Stimulated activated CD8-positive, alpha-beta memory T cell treated with anti-CD3 and anti-CD28 coated beads, Interleukin-12 subunit alpha, Interleukin-12 subunit beta, amount 100 ng/mL, for 24 hours (primary cell): Measurements from ENCODE around the gene GJC1.
"Not testable (repeated sequence)": the region's sequence is repeated elsewhere in the genome, so short reads cannot be mapped to it uniquely, and the experiment has no call there.

ENCODE experiments used
- DNase-seq: peaks from one replicate; pipeline ENCODE4 v3.0.0-alpha.2; 2020; ENCODE audit errors: extremely low read depth

GJC1 gene

GRCh38 chr17:44760474-44761308, 69.4 kb downstream of the GJC1 start:
- no peak for DNase-seq

GRCh38 chr17:44759916-44760243, 70.2 kb downstream of the GJC1 start:
- no peak for DNase-seq

GRCh38 chr17:44759086-44759915, 70.8 kb downstream of the GJC1 start:
- DNase-seq, result no peak

DNA sequence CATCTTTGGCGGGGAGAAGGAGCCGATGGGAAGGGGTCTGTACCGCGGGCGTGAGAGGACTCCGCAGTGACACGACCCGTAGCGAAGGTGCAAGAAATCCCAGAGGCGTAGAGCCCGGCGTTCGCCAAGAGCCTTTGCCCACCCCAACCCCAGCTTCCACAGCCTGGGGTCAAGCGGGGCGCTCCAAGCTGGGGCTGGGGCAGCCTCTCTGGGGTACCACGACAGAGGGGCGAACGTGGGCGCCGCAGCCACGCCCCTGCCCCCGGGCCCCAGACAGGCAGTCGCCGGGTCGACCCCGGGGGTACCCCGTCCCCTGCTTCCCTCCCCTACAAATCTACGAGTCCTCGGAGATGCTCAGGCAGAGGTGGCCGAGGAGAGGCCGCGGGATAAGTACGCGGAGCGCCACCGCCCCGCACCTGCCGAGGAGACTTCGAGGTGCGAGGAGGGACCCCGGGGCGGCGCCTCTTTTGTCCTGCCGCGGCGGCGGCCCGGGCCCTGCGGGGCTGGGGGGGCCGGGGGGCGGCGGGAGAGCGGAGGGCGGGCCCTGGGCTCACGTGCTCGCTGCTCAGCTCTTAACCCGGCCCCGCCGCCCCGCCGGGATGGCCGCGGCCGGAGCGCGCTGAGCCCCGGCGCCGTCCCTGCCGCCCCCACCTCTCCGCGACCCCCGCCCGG, 71.5 kb downstream of the GJC1 start, which contains the start of gene ADAM11:
TSS of gene ADAM11 (plus strand) at position 575 of the 672 bp plus-strand sequence. CDS start 212 bp downstream, outside the sequence.
- DNase-seq, result no peak

DNA sequence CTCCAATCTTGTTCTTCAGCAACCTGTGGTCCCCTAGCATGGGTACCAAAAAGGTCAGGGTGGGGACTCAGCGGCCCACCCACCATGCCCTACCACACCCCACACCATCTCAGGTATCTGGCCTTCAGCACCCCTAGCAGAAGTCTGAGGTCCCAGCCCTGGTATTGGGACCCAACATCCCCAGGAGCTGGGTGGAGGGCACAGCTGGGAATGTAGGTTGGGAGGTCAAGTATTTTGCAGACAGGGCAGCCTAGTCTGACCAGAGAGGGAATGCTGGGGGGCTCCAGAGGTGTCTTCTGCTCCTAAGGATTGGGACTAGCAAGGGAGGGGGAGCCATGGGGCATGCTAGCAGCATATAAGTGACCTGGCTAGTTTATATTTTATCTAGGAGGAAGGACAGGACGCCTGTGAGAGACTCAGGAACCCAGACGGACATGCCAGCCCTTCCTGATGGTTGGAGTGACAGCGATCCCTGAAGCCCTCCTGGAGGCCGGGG, 72.1 kb downstream of the GJC1 start:
- DNase-seq, result no peak

DNA sequence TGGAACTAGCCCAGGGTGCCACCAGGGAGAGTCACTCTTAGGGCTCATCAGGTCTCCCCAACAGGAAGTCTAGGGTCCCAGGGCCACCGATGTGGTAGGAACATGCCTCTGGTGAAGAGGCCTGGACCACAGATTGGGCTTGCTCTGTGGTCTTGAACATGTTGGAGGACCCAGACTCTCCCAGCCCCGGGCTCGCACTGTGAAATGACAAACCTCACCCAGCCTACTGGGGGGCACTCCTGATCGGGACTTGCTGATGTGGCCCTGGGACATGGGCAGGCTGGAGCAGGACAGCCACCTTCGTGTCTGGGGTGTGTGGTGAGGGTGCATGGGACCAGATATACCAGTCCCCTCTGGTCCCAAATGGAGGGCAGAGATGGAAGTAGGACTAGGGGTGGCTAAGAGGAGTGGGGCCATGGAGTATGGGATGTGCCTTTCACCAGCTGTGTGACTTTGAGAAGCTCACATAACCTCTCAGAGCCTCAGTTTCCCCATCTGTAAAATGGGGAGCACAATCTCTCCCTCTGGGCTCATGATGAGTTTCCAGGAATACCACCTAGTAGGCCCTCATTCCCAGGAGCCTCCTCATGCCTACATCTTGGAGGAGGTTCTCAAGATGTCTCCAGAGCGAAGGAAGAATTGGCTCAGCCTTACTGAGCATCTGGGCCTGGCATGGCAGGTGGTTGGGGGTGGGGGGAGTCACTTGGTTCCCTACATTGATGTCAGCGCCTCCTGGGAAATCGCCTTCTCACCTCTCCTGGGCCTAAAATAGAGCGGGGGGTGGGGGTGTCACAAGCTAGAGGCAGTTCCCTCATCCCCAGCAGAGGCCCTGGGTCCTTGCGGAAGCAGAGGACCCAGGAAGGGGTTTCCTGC, 72.8 kb downstream of the GJC1 start:
- no peak for DNase-seq

GRCh38 chr17:44755180-44755579, 74.9 kb downstream of the GJC1 start:
- DNase-seq, result not testable (repeated sequence)

- DNase-seq, result no peak
Observed at GRCh38 chr17:44754276-44754675, 75.8 kb downstream of the GJC1 start.

GRCh38 chr17:44752953-44753861, 76.9 kb downstream of the GJC1 start:
- DNase-seq, result no peak

DNA sequence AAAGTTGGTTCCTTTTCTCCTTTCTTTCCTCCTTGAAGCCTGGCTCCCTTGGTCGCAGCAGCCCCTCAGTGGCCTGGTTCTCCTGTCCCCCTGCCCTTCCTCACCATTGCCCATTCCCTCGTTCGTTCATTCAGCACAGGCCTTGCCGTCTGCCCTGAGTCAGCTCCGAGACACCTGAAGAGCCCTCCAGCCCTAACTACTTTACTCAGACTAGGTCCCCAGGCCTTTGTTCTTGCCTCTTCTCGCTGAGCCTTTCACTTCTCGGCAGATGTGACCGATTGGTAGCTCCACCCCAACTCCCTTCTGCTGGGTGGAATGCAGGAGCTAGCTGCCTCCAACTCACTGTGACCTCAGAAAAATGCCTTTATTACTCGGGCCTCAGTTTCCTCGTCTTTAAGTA, 78.3 kb downstream of the GJC1 start:
- DNase-seq, result no peak

GRCh38 chr17:44751331-44751730, 78.8 kb downstream of the GJC1 start:
- DNase-seq, result no peak

- no peak for DNase-seq
Observed at GRCh38 chr17:44749980-44750318, 80.1 kb downstream of the GJC1 start.

DNA sequence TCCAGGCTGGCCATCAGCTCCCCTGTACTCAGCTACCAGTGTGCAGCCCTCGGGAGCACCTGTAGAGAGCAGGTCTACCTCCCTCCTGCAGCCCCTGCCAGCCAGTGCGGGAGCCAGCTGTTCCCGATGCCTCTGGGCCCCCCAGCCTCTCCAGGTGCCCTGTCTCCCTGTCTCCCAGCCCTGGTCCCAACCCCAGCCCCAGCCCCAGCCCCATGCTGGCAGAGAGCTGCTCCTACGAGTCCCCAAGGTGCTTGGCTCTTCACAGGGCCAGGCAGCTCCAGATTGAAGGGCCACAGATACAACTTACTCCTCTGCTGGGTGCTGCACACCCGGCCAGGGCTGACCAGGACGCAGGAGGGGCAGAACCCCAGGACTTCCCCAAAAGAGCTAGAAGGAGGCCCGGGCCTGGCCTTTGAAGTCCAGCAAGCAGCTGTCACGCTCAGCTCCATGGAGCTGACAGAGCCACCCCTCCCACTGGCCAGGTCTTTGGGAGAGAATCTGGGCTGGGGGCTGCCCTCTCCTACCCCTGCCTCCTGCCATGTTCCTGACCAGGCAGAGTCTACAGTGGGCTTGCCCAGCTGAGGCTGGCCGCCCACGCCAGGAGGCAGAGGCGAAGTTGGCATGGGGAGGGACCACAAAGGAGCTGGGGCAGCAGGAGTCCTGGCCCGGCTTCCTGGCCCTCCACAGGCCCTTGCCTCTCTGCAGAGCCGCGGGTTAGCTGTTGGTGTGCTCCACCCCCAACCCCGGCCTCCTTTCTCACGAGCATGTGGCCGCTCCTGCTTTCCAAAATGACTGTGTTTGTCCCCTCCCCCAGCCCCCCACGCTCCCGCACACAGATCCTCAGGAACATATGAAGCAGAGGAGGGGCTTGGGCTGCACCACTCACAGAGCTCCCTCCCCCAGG, 80.8 kb downstream of the GJC1 start:
- DNase-seq, result no peak
